Uterus (tissue), 2 donors: ENCODE measurements around the gene TM4SF20.
"Not testable (repeated sequence)": the region's sequence is repeated elsewhere in the genome, so short reads cannot be mapped to it uniquely, and the experiment has no call there.

ENCODE experiments used
- POLR2A ChIP-seq, 2 donors: fragments of 450-650 bp; IDR thresholded peaks; one replicate each; pipeline ENCODE4 v1.6.1; 2016; ENCODE audit warnings: antibody characterized with exemption in 2 of 2, mild to moderate bottlenecking in 1 of 2, moderate library complexity in 1 of 2
- TF ChIP-seq, protein P1 (sequence below), 4 experiments: fragments of 200-600 bp in 2 of 4; fragments of 450-650 bp in 2 of 4; sonication (generic) in 2 of 4; IDR thresholded peaks; one replicate each; pipeline ENCODE4 v1.5.1; 2016 to 2019; ENCODE audit warnings: antibody characterized with exemption in 4 of 4, mild to moderate bottlenecking in 2 of 4, moderate library complexity in 1 of 4

DNA sequence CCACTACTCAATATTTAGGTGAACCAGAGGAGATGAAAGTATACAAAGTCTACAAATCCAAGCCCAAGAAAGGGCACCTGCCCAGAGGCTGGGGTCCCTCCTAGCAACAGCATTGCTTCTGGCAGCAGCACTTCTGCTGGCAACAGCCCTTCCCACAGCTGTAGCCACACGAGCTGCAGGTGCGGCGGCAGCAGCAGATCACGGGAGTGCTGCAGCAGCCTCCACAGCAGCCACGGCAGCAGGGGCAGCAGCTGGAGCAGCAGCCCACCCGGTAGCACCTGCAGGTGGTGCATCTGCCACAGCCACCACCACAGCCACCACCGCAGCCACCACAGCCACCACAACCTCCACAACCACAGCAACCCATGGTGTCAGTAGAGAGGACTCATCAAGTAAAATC lies 8.5 kb upstream of the TM4SF20 start, which contains the start of gene SCYGR1:
- TF ChIP-seq, protein P1, sequence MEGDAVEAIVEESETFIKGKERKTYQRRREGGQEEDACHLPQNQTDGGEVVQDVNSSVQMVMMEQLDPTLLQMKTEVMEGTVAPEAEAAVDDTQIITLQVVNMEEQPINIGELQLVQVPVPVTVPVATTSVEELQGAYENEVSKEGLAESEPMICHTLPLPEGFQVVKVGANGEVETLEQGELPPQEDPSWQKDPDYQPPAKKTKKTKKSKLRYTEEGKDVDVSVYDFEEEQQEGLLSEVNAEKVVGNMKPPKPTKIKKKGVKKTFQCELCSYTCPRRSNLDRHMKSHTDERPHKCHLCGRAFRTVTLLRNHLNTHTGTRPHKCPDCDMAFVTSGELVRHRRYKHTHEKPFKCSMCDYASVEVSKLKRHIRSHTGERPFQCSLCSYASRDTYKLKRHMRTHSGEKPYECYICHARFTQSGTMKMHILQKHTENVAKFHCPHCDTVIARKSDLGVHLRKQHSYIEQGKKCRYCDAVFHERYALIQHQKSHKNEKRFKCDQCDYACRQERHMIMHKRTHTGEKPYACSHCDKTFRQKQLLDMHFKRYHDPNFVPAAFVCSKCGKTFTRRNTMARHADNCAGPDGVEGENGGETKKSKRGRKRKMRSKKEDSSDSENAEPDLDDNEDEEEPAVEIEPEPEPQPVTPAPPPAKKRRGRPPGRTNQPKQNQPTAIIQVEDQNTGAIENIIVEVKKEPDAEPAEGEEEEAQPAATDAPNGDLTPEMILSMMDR (IDR thresholded peaks at IDR 0.05) = not testable (repeated sequence)
- not testable (repeated sequence) for TF ChIP-seq POLR2A (IDR thresholded peaks at IDR 0.05)
